GM12801 (cell line): ENCODE data around the gene MBTD1.

Experiments used
- CTCF ChIP-seq: IDR thresholded peaks from one replicate; pipeline ENCODE4 v1.5.1; 2011; ENCODE audit warnings: control low read depth; ENCODE audit not compliant: insufficient read length; ENCODE audit errors: extremely low read depth

MBTD1 gene

DNA sequence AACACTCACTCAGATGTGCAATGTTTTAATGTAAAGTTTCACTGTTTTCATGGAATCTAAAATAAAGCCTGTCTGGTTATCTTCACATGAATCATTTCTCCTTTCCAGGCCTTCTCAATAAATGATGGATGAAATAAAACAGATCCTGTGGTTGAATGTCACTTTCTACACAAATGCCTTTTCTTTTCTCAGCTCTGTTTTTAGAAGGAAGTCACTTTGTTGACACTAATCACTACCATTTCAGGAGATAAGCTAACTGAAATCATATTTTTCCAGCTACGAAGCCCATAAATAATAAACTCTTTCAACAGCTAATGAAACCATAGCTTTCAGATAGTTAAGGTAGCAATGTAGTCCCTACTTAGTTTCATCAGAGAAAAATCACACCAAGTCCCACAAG is 75.7 kb downstream of the MBTD1 start:
- no peak for TF ChIP-seq CTCF

DNA sequence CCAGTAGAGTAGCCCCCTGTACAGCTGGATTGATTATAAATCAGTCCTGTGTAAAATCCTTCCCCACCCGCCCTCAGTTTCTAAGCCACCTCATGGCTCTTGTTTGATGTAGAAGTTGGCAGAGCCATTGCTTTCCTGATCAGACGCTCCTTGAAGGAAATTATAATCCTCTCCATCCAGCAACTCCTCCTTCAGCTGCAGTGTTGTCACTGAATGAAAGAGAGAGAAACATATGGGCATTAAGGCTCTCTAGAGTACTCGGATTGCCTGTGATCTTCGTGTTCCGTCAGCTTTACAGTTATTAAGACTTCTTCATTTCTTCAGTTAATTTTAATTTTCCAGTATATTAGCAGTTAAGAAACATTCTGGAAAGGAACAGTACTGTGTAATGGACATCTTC is 79.4 kb downstream of the MBTD1 start:
- TF ChIP-seq CTCF, result no peak

DNA sequence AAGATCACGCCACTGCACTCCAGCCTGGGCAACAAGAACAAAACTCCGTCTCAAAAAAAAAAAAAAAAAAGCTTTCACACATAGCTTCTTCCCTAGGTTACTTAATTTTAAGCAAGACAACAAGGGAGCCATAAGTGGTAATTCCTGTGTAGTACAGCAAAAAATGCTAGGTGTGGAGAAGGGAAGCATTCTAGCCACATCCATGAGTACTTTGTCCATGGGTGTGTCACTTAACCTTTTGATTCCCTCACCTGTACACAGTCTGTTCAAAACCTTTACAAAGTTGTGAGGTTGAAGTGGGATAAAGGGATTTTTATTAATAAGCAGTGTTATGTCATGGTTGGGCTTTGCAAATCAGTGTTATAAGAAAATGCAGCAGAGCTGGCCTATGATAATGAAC is 89.1 kb downstream of the MBTD1 start:
- TF ChIP-seq CTCF, result no peak

DNA sequence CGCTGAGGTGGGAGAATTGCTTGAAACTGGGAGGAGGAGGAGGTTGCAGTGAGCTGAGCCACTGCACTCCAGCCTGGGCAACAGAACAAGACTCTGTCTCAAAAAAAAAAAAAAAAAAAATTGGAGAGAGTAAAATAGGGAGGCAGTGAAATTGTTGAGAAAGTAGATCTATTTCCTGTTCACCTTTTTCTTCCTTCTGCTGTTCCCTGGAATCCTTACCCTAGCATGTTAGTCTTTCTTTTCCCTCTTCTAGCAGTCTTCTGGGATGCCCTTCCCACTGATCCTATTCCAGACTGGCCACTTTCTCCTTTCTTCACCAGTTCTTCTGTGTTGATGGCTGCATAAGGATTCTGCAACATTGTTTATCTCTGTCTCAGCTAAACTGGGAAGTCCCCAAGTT is 90.5 kb downstream of the MBTD1 start:
- TF ChIP-seq CTCF, result no peak

DNA sequence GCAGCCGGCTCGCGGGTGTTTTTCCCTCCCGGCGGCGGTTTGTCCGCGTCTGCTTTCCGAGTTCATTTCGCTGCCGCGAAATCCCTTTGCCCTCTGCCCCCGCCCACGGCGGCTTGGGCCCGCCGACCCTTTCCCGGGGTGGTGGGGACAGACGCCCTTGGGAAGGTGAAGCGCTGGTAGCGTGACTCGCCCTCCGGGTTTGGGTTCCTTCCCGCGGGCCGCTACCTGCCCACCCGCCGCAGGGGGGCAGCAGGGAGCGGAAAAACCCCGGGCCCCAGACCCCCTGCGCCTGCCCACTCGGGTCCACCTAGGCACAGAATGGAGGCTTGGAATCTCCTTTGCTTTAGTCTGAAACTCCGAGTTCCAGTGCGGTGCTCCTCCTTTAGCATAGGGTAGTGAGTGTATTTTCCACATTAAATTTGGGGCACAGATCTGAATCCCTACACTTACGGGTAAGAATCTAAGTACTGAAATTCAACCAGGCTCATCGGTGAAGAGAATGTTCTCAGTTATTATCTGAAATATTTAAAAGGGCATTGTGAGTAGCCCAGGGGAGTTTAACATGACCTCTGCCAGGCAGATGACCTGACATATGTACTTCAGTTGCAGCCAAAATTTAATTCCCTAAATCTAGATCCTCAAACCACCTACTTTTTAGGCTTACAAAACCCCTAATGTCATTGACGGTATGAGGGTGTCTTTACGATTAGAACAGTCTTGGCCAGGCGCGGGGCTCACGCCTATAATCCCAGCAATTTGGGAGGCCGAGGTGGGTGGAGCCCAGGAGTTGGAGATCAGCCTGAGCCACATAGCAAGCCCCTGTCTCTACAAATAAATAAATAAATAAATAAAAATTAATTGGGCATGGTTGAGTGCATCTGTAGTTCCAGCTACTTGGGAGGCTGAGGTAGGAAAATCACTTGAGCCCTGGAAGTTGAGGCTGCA is 92.6 kb downstream of the MBTD1 start:
- TF ChIP-seq CTCF, result no peak

DNA sequence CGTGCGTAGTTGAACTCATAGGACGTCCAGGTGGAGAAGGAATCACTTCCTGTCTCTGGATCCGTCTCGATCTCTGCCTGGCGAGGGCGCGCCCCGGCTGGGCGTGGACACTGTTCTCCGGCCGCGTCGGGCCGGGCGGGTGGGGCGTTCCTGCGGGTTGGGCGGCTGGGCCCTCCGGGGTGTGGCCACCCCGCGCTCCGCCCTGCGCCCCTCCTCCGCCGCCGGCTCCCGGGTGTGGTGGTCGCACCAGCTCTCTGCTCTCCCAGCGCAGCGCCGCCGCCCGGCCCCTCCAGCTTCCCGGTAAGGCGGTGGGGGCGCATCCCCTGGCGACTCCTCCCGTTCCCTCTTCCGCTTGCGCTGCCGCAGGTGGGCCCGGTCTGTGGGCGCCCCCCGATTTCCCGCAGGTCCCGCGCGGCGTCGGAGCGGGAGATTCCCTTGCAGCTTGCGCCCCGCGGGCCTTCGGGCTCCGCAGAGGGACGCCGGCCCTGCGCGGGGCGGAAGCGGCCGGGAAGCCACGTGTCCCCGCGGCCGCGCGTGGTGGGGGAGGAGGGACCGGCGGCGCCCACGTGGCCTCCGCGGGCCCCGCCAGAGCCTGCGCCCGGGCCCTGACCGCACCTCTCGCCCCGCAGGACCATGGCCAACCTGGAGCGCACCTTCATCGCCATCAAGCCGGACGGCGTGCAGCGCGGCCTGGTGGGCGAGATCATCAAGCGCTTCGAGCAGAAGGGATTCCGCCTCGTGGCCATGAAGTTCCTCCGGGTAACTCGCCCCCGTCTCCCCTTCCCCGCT is 93.5 kb downstream of the MBTD1 start, which contains the start of gene NME2:
Gene NME2, plus strand, starts transcription at position 214 of the 789 bp plus-strand sequence. Its CDS starts 420 bp downstream, at position 634.
- TF ChIP-seq CTCF, result no peak

DNA sequence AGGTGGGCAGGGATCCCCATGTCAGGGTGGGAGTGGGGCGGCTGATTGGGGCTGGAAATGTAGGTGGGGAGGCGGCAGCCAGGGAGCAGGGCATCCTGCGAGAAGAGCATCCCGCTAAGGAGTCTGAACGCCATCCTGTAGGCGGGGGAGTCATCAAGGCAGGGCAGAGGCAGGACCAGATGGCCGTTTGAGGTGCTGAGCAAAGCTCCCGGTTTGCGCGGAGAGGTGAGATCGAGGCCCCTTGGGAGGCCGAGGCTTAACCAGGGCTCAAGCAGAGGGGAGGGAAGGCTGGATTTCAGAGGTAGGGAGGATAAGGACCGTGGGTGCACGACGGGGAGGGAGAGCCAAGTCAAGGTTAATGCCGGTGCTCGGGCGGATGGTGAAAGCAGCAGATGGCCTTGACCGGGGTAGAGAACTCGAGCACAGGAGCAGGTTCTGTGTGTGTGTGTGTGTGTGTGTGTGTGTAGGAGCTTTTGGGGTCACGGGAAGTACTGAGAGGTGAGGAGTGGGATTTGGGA is 94.1 kb downstream of the MBTD1 start:
- TF ChIP-seq CTCF, result no peak
